GM21825 (cell line): ENCODE data around the gene GPX7.

Experiments used
- ATAC-seq: cut with Tn5 transposase; IDR thresholded peaks from one replicate; pipeline ENCODE4 v1.9.1; 2021; ENCODE audit warnings: mild to moderate bottlenecking, moderate library complexity; ENCODE audit not compliant: unreplicated experiment

The GPX7 gene

DNA sequence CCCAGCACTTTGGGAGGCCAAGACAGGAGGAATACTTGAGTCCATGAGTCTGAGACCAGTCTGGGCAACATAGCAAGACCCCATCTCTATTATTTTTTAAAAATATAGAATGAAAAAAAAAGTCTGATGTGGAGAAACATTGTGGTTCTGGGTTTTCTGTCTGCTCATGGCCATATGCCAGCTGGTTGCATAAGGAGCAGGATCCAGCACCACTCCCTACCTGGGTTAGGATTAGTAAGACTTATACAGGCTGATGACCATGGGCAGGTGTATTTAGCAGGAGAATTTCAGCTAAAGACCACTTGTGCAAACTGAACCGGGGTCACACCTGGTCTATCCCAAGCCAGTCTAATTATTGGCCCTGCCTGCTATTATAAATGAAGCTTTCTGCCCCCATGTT lies 16.7 kb upstream of the GPX7 start:
- no peak for ATAC-seq

DNA sequence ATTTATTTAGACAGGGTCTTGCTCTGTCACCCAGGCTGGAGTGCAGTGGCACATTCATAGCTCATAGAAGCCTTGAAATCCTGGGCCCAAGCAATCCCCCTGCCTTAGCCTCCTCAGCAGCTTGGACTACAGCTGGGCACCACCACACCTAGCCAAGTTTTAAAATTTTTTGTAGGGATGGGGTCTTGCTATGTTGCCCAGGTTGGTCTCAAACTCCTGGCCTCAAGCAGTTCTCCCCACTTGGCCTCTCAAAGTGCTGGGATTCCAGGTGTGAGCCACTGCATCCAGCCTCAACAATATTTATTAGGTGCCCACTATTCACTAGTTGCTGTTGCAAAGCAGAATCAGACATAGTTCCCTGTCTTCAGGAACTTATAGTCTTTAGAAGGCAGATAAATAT lies 14.1 kb upstream of the GPX7 start:
- no peak for ATAC-seq

DNA sequence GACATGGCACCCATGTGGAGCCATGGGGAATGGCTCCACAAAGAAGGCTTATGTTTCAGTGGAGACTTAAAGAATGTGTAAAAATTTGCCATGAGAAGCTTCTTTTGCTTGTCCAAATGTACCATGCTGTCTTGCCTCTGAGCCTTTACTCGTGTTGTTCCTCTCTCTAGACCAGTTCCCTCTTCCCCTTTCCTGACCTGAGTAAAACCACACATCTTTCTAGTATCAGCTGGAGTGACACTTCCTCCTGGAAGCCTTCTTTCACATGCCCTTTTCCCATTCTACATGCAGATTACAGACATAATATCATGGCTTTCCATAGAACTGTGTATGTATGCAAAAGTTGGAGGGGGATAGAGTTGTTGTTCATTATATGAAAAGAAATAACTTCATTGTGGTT lies 13.6 kb upstream of the GPX7 start:
- ATAC-seq = no peak

DNA sequence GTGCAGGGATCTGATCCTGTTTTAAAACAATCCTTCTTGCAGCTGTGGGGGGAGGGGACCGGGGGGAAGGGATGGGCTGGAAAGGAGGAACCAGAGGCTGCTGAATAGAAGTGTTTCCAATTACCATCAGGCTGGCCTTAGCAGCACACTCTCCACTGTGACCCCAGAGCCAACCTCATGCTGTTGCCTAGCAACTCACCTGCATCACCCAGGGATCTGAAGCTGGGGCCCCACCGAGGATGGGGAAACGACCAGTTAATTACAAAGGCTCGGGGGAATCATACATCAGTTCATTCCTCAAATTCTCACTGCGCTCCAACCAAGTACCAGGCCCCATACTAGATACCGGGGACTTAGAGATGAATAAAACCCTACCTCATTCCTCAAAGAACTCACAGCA lies 11.9 kb upstream of the GPX7 start:
- ATAC-seq = no peak

DNA sequence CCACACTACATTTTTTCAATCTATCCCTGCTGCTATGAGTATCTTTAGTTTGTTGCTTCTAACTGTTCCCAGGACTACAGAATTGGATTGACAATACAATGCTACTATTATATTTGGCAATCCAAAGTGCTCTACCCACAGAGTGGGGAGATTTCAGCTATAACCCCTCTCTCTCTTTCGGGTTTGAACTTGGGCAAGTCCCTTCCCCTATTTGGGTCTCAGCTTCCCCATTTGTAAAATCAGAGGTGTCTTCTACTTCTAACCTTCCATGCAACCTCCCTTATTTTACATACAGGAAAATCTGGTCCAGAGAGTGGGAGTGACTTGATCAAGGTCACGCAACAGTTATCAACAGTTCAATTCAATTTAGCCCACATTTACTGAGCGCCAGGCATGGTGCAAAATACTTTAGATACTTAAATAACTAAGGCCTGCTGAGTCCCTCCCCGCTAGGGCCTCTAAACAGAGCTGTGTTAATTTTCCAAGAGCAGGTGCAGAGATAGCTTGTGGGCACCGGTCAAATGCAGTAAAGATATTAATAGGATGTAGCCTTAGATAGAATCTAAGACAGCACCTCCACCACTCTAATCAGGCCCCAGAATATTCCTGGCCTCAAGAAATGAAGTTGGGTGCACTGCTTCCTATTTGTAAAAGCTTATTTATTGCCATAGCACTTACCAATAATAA lies 9.4 kb upstream of the GPX7 start:
- no peak for ATAC-seq

DNA sequence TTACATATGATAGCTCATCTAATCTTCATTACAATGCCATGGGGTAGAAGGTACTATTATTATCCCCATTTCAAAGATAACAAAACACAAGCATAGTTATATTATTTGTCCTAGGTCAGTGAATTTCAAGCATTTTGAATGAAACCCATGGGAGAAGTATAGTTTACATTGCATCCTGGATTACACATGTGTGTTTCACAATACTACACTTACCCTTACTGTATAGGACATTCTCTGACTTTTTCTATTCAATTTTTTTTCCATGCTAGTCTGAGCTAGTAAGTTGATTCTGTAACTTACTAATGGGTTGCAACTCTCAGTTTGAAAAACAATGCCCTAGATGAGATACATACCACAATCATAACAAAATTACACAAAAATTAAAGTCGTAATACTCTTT lies 8.7 kb upstream of the GPX7 start:
- no peak for ATAC-seq

DNA sequence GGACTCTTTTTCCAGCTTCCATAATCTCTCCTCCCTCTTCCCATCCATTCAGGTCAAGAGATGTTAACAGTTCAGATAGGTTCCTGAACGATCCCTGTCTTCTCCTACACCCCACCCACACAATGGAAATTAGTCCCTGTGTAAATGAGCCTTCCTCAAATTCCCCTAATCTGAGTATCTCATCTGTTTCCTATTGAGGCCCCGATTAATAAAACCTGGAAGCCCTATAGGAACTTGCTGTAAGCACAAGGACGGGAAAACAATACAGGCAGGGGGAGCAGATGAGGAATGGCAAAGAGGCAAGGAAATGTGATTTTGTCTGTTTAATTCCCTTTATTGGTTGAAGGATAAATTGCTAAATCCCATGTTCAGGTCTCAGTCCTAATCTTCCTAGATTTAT lies 7.1 kb upstream of the GPX7 start:
- ATAC-seq = no peak

DNA sequence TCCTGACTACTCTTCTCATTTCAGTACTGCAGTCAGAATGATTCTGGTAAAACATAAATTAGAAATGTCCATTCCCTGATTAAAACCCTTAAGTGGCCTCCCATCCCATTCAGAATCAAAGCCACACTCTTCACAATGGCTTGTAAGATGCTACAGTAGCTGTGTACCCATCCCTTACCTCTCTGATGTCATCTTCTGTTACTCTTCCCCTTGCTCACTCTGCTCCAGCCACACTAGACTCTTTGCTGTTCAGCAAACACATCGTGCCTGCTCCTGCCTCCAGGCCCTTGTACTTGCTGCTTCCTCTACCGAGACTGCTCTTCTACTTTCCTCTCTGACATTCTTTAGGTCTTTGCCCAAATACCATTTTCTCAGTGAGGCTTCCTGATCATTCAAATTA lies 4.3 kb upstream of the GPX7 start:
- no peak for ATAC-seq

DNA sequence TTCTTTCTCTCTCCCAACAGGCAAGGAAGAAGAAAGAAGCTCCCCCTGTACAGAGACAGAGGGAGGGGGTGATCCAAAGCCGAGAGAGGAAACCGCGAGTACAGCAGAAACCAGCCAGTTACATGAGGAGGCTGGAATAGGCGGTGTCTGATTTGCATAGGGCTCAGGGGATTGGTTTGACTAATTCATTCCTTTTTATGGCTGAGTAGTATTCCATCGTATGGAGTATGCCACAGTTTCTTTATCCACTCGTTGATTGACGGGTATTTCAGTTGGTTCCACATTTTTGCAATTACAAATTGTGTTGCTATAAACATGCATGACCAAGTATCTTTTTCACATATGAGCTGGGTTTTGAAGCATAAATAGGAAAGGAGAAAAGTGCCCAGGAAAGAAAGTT lies 3.4 kb upstream of the GPX7 start:
- ATAC-seq = no peak

DNA sequence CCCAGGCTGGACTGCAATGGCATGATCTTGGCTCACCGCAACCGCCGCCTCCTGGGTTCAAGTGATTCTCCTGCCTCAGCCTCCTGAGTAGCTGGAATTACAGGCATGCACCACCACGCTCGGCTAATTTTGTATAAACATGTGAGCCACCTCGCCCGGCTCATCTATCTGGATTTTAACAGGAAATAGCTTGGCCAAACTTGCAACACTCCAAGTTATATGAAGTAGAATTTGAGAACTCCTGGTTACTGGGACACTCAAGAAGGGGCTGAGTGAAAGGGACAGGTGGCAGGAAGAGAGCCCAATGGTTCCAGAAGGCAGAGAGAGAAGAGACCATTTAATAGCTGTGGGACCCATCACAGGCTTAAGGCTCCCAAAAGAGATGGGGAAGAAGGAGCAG lies 2.9 kb upstream of the GPX7 start:
- no peak for ATAC-seq

DNA sequence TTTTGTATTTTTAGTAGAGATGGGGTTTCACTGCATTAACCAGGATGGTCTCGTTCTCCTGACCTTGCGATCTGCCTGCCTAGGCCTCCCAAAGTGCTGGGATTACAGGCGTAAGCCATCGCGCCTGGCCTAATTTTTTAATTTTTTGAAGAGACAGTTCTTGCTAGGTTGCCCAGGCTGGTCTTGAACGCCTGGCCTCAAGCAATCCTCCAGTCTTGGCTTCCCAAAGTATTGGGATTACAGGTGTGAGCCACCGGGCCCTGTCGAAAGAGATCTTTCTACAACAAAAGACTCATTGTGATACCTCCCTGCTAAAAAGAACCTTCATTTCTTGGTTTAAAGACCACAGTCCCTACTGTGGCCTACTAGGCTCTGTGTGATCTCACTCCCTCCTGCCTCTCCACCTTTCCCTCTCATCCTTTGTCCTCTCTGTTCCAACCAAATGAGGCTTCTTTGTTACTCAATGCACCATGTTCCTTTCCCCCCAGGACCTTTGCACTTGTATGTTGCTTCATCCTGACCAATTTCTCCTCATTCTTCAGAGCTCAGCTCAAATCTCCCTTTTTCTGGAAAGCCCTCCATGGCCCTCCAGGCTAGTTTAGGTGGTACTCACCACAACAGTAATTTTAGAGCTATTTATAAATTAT lies 1.5 kb upstream of the GPX7 start:
- ATAC-seq = no peak

DNA sequence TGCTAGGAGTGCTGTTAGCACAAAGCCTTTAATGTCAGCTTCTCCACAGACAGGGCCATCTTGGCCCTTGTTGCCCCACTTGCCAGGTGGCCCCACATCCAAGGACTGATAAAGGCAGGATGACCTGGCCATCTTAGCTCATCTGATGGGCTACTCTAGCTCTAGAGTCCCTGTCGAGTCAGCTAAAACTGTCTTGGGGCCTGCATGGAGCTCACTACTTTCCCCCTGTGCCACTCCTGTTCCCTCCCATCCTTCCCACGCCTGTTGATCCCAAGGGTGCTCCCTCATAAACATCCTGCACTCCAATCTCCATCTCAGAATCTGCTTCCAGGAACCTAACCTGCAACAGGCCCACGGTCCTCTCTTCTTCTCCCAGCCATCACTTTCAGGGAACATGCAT lies 652 bp upstream of the GPX7 start:
- ATAC-seq = no peak

DNA sequence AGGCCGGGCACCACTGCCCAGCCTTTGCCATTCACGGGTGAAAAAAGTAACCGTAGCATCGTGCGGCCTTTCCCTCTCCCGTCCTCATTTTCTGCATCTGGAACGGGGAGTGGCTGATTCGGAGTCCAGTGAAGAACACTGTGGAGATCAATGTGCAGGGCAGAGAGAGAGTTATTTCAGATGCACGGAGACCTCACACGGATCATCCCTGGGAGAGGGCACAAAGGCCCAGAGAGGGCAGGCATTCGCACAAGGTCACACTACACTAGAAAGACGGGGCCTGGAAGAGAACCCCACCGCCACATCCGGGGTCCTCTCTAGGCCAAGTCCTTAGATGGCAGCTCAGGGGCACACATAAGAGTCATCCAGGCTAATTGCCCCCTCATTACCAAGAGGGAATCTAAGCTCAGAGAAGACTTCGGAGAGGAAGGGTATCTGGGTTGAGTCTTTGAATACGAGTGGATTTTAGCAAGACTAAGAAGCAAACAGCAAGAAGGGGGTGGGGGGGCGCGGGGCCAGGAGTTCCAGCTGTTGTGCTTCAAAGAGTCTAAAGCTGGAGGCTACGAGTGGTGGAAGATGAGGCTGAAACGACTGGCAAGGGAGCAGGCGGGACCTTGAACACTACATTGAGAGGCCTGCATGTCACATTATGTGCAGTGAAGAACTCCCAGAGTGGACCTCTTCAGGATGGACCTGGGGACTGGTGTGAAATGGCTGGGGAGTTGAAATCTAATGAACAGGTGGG lies 857 bp downstream of the GPX7 start:
- ATAC-seq = no peak

DNA sequence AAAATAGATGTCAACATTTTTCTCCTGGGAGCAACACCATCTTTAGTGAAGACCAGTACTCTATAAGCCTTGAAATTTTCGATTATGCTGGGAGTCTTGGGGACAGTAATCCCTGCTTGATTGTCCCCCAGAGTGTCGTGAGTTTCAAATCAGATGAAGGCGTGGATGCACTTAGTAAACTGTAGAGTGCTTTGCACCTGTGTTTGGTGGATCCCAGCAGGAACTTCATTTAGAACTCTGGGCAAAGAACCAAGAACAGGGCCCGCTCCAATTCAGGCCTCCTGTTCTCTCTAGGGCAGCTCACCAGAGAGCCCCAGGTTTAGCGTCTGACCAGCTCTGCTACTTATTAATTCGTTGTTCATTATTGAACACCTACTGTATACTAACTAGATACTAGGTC lies 1.5 kb downstream of the GPX7 start:
- no peak for ATAC-seq

DNA sequence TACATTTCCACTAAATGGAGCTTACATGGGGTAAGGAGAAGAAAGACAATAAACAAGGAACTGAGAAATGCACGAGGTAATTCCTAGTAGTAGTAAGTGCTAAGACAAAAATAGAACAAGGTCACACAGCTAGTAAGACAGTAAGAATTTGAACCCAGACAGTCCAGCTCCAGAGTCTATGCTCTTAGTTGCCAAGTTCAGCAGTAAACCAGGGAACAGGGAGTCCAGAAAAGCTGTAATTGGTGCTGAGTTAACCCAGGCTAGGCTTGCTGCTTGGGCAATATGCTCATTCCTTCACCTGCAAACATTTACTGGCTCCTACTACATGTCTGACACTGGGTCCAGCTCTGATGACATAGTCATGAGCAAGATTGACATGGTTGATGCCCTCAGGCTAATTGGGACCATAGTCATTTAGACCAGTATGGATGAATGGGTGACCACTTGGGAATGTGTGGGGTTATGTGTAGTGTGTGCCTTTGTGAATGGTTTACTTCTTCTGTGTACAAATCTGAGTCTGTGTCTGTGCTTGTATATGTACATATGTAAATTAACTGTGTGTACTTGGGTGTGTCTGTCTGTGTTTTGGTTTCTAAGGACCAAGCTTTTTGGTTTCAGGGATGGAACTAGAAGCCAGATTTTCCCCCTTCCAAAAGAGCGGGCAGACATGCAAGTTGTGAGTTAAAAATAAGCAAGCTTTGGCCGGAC lies 2.0 kb downstream of the GPX7 start:
- ATAC-seq = no peak

DNA sequence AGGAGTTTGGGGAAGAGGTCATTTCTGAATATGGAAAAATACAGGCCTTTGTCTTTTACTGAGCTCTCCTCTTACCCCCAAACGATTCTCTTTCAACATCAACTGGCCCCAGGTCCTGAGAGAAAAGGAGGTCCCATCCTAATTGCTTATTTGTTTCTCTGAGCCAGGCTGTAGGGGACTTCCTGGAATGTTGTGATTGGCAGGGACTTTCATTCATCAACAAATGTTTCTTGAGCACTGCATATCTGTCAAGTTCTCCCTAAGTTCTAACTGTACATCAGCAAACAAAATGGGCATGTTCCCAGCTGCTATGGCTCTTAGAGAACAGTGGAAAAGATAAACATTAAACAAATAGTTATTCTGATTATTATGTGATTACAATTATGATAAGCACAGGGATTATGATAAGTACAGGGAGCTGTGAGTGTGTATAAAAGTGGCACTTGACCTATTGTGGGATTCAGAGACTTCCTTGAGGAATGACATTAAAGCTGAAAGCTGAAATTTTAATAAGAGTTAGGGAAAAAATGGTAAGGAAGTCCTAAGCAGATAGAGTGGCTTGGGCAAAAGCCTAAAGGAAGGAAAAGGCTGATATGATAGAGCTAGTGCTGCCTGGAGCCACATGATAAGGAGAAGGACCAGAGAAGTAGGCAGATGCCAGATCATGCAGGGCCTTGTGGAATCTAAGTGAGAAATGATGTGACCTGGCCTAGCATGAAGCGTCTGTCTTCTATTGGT lies 11.6 kb downstream of the GPX7 start:
- no peak for ATAC-seq

DNA sequence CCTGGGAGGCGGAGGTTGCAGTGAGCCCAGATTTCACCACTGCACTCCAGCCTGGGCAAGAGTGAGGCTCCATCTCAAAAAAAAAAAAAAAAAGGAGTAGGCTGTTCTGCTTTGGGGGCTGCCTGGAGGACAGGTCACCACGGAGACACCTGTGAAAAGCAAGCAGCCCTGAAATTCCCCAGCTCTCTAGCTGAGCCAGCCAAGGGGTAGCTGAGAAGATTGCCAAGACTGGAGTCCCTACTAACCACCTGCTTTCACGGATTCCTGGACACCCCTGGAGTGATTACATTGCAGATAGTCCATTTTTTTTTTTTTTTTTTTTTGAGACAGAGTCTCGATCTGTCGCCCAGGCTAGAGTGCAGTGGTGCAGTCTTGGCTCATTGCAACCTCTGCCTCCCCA lies 12.5 kb downstream of the GPX7 start:
- no peak for ATAC-seq

DNA sequence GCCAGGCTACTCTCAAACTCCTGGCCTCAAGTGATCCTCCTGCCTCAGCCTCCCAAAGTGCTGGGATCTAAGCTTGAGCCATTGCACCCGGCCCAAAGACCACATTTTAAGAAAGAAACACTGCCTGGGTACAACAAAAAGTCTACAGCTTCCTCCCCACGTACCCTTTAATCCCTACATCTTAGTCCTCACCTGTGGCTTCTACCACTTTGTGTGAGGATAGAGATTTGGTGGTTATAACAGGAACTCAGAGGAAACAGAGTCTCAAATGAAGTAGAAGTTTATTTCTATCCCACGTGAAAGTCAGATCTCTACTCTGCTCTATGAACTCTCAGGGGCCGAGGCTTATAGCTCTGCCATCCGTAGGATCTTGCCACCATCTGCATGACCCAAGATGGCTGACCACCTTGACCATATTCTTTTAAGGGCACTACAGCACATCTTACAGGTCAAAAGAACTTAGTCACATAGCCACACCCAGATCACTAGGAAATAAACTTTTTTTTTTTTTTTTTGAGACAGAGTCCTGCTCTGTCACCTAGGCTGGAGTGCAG lies 13.4 kb downstream of the GPX7 start:
- no peak for ATAC-seq

DNA sequence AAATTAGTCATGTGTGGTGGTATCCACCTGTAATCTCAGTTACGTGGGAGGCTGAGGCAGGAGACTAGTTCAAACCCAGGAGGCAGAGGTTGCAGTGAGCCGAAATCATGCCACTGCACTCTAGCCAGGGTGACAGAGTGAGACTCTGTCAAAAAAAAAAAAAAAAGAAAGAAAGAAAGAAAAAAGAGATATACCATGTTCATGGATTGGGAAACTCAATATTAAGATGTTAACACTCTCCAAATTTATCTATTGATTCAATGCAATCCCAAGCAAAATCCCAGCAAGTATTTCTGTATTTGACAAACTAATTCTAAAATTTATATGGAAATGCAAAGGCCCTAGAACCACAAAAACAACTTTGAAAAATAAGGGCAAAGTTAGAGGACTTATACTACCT lies 19.8 kb downstream of the GPX7 start:
- no peak for ATAC-seq

DNA sequence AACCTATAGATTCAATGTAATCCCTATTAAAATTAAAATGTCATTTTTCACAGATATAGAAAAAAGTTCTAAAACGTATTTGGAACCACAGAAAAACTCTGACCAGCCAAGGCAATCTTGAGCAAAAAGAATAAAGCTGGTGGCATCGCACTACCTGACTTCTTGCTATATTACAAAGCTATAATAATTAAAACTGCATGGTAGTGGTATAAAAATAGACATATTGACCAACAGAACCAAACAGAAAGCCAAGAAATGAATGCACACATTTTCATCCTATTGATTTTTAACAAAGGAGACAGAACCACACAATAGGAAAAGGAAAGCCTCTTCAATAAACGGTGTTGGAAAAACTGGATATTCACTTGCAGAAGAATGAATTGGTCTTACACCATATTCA lies 21.6 kb downstream of the GPX7 start:
- no peak for ATAC-seq

DNA sequence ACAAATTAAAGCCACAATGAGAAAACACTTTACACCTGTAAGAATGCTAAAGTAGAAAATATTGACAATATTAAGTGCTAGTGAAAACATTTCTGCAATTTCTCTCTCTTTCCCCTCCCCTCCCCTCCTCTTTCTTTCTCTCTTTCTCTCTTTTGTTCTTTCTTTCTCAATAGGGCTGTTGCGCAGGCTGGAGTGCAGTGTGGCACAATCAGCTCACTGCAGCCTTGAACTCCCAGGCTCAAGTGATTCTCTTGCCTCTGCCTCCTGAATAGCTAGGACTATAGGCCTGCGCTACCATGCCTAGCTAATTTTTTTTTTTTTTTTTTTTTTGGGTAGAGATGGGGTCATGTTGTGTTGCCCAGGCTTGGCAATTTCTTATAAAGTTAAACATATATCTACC lies 24.9 kb downstream of the GPX7 start:
- ATAC-seq = no peak
